GM18951 (cell line): ENCODE data around the gene ST8SIA6.
"Not testable (repeated sequence)": the region's sequence is repeated elsewhere in the genome, so short reads cannot be mapped to it uniquely, and the experiment has no call there.

Experiments used
- POLR2A ChIP-seq: IDR thresholded peaks from 4 replicates; pipeline ENCODE4 v1.6.1; 2011; ENCODE audit warnings: mild to moderate bottlenecking; ENCODE audit not compliant: insufficient read length, insufficient read depth; ENCODE audit errors: extremely low read depth
- in situ Hi-C: fragments of 300-500 bp; cut with MboI; formaldehyde crosslinking; loops from one replicate; pipeline ENCODE4 v1.12.0; 2022; ENCODE audit warnings: low sequenced_read_pairs, mixed read lengths, inconsistent platforms; ENCODE audit not compliant: unreplicated experiment

Gene ST8SIA6

GRCh38 chr10:17349717-17350116 lies 104.7 kb downstream of the ST8SIA6 start:
- no peak for TF ChIP-seq POLR2A

GRCh38 chr10:17348501-17349349 lies 105.7 kb downstream of the ST8SIA6 start:
- in situ Hi-C loops: no loop called here

More at GRCh38 chr10:17349717-17350116, 104.7 kb downstream of the ST8SIA6 start:
- in situ Hi-C loops: no loop called here

GRCh38 chr10:17348011-17348500 lies 106.3 kb downstream of the ST8SIA6 start:
- in situ Hi-C loops: no loop called here
- TF ChIP-seq POLR2A: no peak

More at GRCh38 chr10:17348501-17349349, 105.7 kb downstream of the ST8SIA6 start:
- TF ChIP-seq POLR2A: no peak

- no peak for TF ChIP-seq POLR2A
- in situ Hi-C loops: no loop called here
These were observed 110.2 kb downstream of the ST8SIA6 start for GRCh38 chr10:17344206-17344605.

- in situ Hi-C loops: no loop called here
- TF ChIP-seq POLR2A: no peak
These were observed 111.3 kb downstream of the ST8SIA6 start for GRCh38 chr10:17343118-17343517.

GRCh38 chr10:17340144-17340829 lies 114.1 kb downstream of the ST8SIA6 start:
- TF ChIP-seq POLR2A: no peak
- in situ Hi-C loops: no loop called here

GRCh38 chr10:17335065-17335464 lies 119.3 kb downstream of the ST8SIA6 start:
- in situ Hi-C loops: no loop called here

GRCh38 chr10:17330501-17330900 lies 123.9 kb downstream of the ST8SIA6 start:
- in situ Hi-C loops: no loop called here
- no peak for TF ChIP-seq POLR2A

More at GRCh38 chr10:17335065-17335464, 119.3 kb downstream of the ST8SIA6 start:
- no peak for TF ChIP-seq POLR2A

- in situ Hi-C loops: no loop called here
These were observed 128.0 kb downstream of the ST8SIA6 start for GRCh38 chr10:17326377-17326776.

GRCh38 chr10:17321957-17322356 lies 132.4 kb downstream of the ST8SIA6 start:
- in situ Hi-C loops: not testable (repeated sequence)

More at GRCh38 chr10:17326377-17326776, 128.0 kb downstream of the ST8SIA6 start:
- no peak for TF ChIP-seq POLR2A

- in situ Hi-C loops: no loop called here
- no peak for TF ChIP-seq POLR2A
These were observed 137.8 kb downstream of the ST8SIA6 start for GRCh38 chr10:17316488-17317170.

- in situ Hi-C loops: no loop called here
- TF ChIP-seq POLR2A: no peak
These were observed 145.0 kb downstream of the ST8SIA6 start for GRCh38 chr10:17309435-17309834.

GRCh38 chr10:17307123-17307522 lies 147.3 kb downstream of the ST8SIA6 start:
- in situ Hi-C loops: no loop called here

More at GRCh38 chr10:17307123-17307522, 147.3 kb downstream of the ST8SIA6 start:
- TF ChIP-seq POLR2A: no peak
